Activated B cell treated with CpG ODN at 0.5 μM for 24 hours (primary cell): Measurements from ENCODE around the gene PASK. TPM values are rescaled to one million over a fixed set of nuclear protein-coding genes. Genes with fewer than 3 reads are reported as not detected.

Experiments
- ATAC-seq: fragments of 200-7000 bp; cut with Tn5 transposase; one replicate; pipeline ENCODE4 v1.10.0; 2021; ENCODE audit warnings: low read depth, mild to moderate bottlenecking, moderate library complexity
- CTCF ChIA-PET: fragments of 350-600 bp; sonication (Branson Sonifier 250); formaldehyde crosslinking; loops from one replicate; lab custom pipeline; 2021; ENCODE audit warnings: antibody characterized with exemption; lab: Charles Lee
- POLR2A ChIA-PET: fragments of 350-600 bp; sonication (Branson Sonifier 250); formaldehyde crosslinking; loops from one replicate; lab custom pipeline; 2021; ENCODE audit warnings: antibody characterized with exemption; lab: Charles Lee
- DNase-seq: peaks from one replicate; pipeline ENCODE4 v3.0.0; 2022
- H3K27ac Mint-ChIP-seq: one replicate; pipeline ENCODE4 v1.8.0; 2020; ENCODE audit warnings: mixed read lengths
- H3K27me3 Mint-ChIP-seq: one replicate; pipeline ENCODE4 v1.8.0; 2021; ENCODE audit warnings: mixed read lengths
- H3K36me3 Mint-ChIP-seq: one replicate; pipeline ENCODE4 v1.8.0; 2021; ENCODE audit warnings: low read depth, mixed read lengths
- H3K4me1 Mint-ChIP-seq: one replicate; pipeline ENCODE4 v1.8.0; 2021; ENCODE audit warnings: mixed read lengths
- H3K4me3 Mint-ChIP-seq: one replicate; pipeline ENCODE4 v1.8.0; 2020; ENCODE audit warnings: mild to moderate bottlenecking, mixed read lengths
- H3K9me3 Mint-ChIP-seq: one replicate; pipeline ENCODE4 v1.8.0; 2020; ENCODE audit warnings: mixed read lengths
- CTCF ChIP-seq: fragments of 200-600 bp; IDR thresholded peaks from one replicate; pipeline ENCODE4 v1.8.0; 2022; ENCODE audit warnings: antibody characterized with exemption, mild to moderate bottlenecking
- intact Hi-C: fragments of 100-400 bp; cut with micrococcal nuclease; formaldehyde crosslinking; loops from one replicate; pipeline ENCODE4 v1.15.1; 2024
- total RNA-seq: library from RNA; stranded (reverse); gene quantifications from 2 replicates; pipeline ENCODE4 v1.2.3, GENCODE V29; 2022

PASK gene
- total RNA-seq, 1 donor from 2014 or later: 150 TPM

- Mint-ChIP-seq H3K27me3 (no peaks in the 10 kb centered on the region), H3K27ac (no peak overlapping the region), H3K36me3 (peaks cover 75% of the 10 kb centered on the region), H3K9me3 (no peaks in the 10 kb centered on the region), H3K4me3 (no peak overlapping the region), H3K4me1 (no peaks in the 10 kb centered on the region)
- POLR2A ChIA-PET: interaction anchor here (0.7 to 1.5 kb wide), 5 partner anchors 9 to 36 kb away, joined by 3 to 6 read pairs (median 3); partner anchors contain the start of genes MTERF4 and PASK
- intact Hi-C loops: no loop called here
- DNase-seq (no peak), ATAC-seq (no peak)
- no peak for TF ChIP-seq CTCF
- CTCF ChIA-PET: interaction anchor here (0.6 kb wide), 1 partner anchor 483 kb away, joined by 4 read pairs; no protein-coding TSS in a partner anchor
Observed at GRCh38 chr2:241138471-241138870, 10.8 kb downstream of the PASK start.

DNA sequence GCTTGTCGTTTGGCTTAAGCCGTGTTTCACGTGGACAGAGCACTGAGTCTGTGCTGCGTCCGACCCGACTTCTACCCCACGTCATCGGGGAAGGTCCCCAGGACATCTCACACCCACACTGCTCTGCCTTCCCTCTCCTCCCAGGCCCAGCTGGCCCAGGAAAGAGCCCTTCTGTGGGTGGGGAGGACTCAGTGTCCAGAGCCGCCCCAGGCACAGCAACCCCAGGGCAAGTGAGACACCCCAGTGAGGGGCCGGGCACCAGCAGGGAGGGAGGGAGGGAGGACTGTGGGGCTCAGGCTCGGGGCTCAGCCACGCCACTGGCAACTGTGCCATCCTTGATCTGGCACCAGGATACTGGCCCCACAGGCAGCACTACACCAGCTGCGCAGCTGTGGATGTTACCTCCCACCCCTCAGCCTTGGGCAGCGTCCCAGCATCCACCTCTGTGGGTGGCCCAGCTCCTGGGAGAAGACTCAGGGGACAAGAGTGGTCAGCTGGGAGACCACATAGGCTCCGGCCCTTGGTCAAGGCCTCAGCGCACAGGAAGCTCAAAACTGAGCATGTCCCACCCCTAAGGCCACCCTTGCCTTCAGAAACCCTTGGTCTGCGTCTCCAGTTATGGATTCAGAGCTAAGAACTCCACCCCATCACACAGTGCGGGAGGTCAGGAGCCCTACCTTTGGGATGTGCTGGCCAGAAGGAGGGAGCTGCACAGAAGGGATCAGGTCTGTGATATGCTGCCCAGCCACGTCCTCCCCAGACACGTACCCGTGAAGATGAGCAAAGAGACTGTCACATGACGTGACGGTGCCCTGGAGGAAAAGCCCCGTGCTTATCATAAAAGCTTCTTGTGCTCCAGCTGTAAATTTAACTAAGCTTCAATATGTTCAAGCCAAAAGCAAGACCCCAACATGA is 11.7 kb downstream of the PASK start:
- ATAC-seq: no peak
- Mint-ChIP-seq H3K9me3 (no peaks in the 10 kb centered on the region), H3K4me1 (peaks cover 6% of the 10 kb centered on the region), H3K4me3 (no peak overlapping the region), H3K36me3 (peaks cover 75% of the 10 kb centered on the region), H3K27me3 (no peaks in the 10 kb centered on the region), H3K27ac (no peak overlapping the region)
- DNase-seq: no peak
- intact Hi-C loops: no loop called here
- POLR2A ChIA-PET: interaction anchor here (0.7 to 1.5 kb wide), 7 partner anchors 8 to 35 kb away, joined by 3 to 6 read pairs (median 4); partner anchors contain the start of genes MTERF4 and PASK
- TF ChIP-seq CTCF: no peak
- CTCF ChIA-PET: interaction anchor here (0.6 kb wide), 1 partner anchor 484 kb away, joined by 4 read pairs; no protein-coding TSS in a partner anchor

DNA sequence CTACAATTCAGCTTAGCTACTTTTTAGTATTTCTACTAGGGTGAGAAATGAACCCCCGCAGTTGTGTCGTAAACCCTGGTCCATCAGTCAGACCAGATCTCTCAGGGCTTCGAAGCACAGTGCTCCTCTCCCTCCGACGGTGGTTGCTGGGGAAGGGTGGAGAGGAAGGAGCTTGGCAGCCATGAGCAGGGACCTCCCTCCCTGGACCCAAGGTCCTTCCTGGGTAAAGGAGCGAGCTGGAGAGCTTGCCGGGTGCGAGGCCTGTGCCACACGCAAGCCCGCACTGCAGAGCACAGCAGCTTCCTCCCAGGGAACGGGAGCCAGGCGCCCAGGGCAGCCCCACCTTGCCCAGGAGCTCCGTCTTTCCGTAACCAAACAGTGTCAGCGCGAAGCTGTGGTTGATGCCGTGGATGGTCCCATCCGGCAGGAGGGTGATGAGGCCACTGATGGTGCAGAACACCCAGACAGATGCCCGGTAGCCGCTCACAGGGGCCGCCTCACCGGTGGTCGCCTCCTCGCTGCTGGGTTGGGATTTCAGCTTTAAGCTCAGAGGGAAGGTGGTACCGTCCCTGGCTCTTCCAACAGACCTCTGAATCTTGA is 12.5 kb downstream of the PASK start:
- ChIA-PET POLR2A (interaction anchor here (1.0 to 1.5 kb wide), 3 partner anchors 9 to 26 kb away, joined by 4 to 7 read pairs (median 4); partner anchors contain the start of gene PASK), CTCF (no interaction called here)
- ATAC-seq: no peak
- Mint-ChIP-seq H3K9me3 (no peaks in the 10 kb centered on the region), H3K27ac (no peak overlapping the region), H3K36me3 (peaks cover 71% of the 10 kb centered on the region), H3K4me1 (peaks cover 8% of the 10 kb centered on the region), H3K4me3 (no peak overlapping the region), H3K27me3 (no peaks in the 10 kb centered on the region)
- DNase-seq: no peak
- no peak for TF ChIP-seq CTCF
- intact Hi-C loops: no loop called here

GRCh38 chr2:241136191-241136590 is 13.1 kb downstream of the PASK start:
- H3K27ac Mint-ChIP-seq: no peak overlapping the region
- POLR2A ChIA-PET: interaction anchor here (0.6 to 1.5 kb wide), 4 partner anchors 9 to 37 kb away, joined by 3 to 7 read pairs (median 4); partner anchors contain the start of gene PASK
- TF ChIP-seq CTCF: no peak
- peaks cover 8% of the 10 kb centered on the region for H3K4me1 Mint-ChIP-seq
- no peaks in the 10 kb centered on the region for H3K27me3 Mint-ChIP-seq
- CTCF ChIA-PET: no interaction called here
- no peaks in the 10 kb centered on the region for H3K9me3 Mint-ChIP-seq
- intact Hi-C loops: no loop called here
- H3K36me3 Mint-ChIP-seq: peaks cover 65% of the 10 kb centered on the region
- H3K4me3 Mint-ChIP-seq: no peak overlapping the region
- ATAC-seq (no peak), DNase-seq (no peak)

DNA sequence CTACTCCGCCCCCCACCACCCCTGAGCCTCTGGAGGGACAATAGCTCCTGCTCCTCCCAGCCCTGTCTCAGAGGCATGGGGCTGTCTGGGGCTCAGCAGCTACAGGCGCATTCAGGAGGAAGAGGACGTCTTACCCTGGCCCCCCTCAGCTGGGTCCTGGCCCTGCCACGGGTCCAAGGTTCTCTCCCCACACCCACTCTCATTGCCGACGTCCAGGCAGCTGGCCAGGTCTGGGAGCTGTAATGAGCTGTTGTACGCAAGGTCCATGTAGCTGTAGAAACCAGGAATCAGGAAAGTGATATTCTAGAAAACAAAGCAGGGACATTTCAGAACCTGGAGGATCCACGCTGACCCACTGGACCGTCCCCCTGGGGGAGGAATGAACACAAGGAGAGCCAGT is 13.5 kb downstream of the PASK start:
- H3K27ac Mint-ChIP-seq: no peak overlapping the region
- intact Hi-C loops: no loop called here
- H3K36me3 Mint-ChIP-seq: peaks cover 65% of the 10 kb centered on the region
- peaks cover 8% of the 10 kb centered on the region for H3K4me1 Mint-ChIP-seq
- CTCF ChIA-PET: no interaction called here
- DNase-seq: no peak
- no peak for ATAC-seq
- H3K9me3 Mint-ChIP-seq: no peaks in the 10 kb centered on the region
- TF ChIP-seq CTCF: no peak
- H3K27me3 Mint-ChIP-seq: no peaks in the 10 kb centered on the region
- no peak overlapping the region for H3K4me3 Mint-ChIP-seq
- POLR2A ChIA-PET: interaction anchor here (0.6 to 1.2 kb wide), 4 partner anchors 8 to 36 kb away, joined by 3 to 7 read pairs (median 3); partner anchors contain the start of gene MTERF4
